H1 (cell line): ENCODE data around the gene GRK5. TPM values are rescaled to one million over a fixed set of nuclear protein-coding genes. Genes with fewer than 3 reads are reported as not detected.

Experiments
- ASH2L ChIP-seq: fragments of 200-600, 300-600 bp; sonication (generic); IDR thresholded peaks from one replicate; pipeline ENCODE4 v1.7.1; 2017; ENCODE audit warnings: low read length
- CHD1 ChIP-seq: IDR thresholded peaks from 2 replicates; pipeline ENCODE4 v1.6.1; 2012; ENCODE audit warnings: low read depth, low read length, improper control_type of control experiment
- CREB1 ChIP-seq: IDR thresholded peaks from 2 replicates; pipeline ENCODE4 v1.6.1; 2012; ENCODE audit warnings: inconsistent platforms
- KDM4A ChIP-seq: IDR thresholded peaks from one replicate; pipeline ENCODE4 v1.7.1; 2012; ENCODE audit warnings: low read depth, mild to moderate bottlenecking, moderate library complexity, low read length, inconsistent platforms; ENCODE audit not compliant: severe bottlenecking
- KDM5A ChIP-seq: fragments of 200-600 bp; IDR thresholded peaks from 2 replicates; pipeline ENCODE4 v1.7.1; 2012; ENCODE audit warnings: mild to moderate bottlenecking, low read length, inconsistent platforms, mixed read lengths
- PHF8 ChIP-seq: fragments of 200-600 bp; sonication (generic); conservative IDR thresholded peaks from 2 replicates; pipeline ENCODE4 v1.7.1; 2012; ENCODE audit warnings: low read depth, mild to moderate bottlenecking, inconsistent platforms, low read length, moderate library complexity
- POLR2A ChIP-seq, 2 experiments: IDR thresholded peaks; 1 replicate in 1 of 2; 2 replicates in 1 of 2; pipeline ENCODE4 v1.6.1; 2011; ENCODE audit warnings: low read depth in 2 of 2, low read length in 2 of 2, mild to moderate bottlenecking in 2 of 2; ENCODE audit errors: control extremely low read depth in 1 of 2
- POLR2AphosphoS5 ChIP-seq: IDR thresholded peaks from 2 replicates; pipeline ENCODE4 v1.6.1; 2011; ENCODE audit warnings: low read depth, low read length
- SAP30 ChIP-seq: fragments of 300-600 bp; sonication (generic); IDR thresholded peaks from 2 replicates; pipeline ENCODE4 v1.7.1; 2012; ENCODE audit warnings: low read length, moderate library complexity, mild to moderate bottlenecking, inconsistent platforms; ENCODE audit not compliant: insufficient read depth, insufficient replicate concordance
- SIN3A ChIP-seq, 2 experiments: IDR thresholded peaks in 1 of 2; conservative IDR thresholded peaks in 1 of 2; 2 replicates each; pipeline ENCODE4 v1.6.1; 2011 to 2012; ENCODE audit warnings: low read length in 2 of 2, improper control_type of control experiment in 1 of 2, low read depth in 1 of 2, mild to moderate bottlenecking in 1 of 2
- SP4 ChIP-seq: IDR thresholded peaks from 2 replicates; pipeline ENCODE4 v1.6.1; 2012; ENCODE audit warnings: low read length, inconsistent platforms
- TBP ChIP-seq: IDR thresholded peaks from 2 replicates; pipeline ENCODE4 v1.6.1; 2011; ENCODE audit warnings: low read depth, low read length, improper control_type of control experiment
- YY1 ChIP-seq: IDR thresholded peaks from 2 replicates; pipeline ENCODE4 v1.6.1; 2011; ENCODE audit warnings: low read depth, mild to moderate bottlenecking, low read length
- polyA plus RNA-seq, 7 experiments: library from polyadenylated mRNA; depleted of rRNA in 3 of 7; stranded (reverse) in 5 of 7; unstranded in 2 of 7; fragments of >200 nt in 5 of 7; fragments of 200-250 nt in 2 of 7; gene quantifications; 1 replicate in 5 of 7; 2 replicates in 1 of 7; 4 replicates in 1 of 7; pipeline versions ENCODE4 v1.2.1 to v1.2.3, GENCODE V29; 2011 to 2013; ENCODE audit warnings: missing spikeins in 2 of 7, mixed read lengths in 2 of 7
- total RNA-seq: library from RNA; stranded (reverse); fragmentation: NEBNext Ultra II Directional; extraction: Animal tissue kit (Norgen Biotek cat#: 25700); gene quantifications from 2 replicates; pipeline ENCODE4 v1.2.1, GENCODE V29; 2021
- TF ChIP-seq, protein P1 (sequence below): IDR thresholded peaks from 2 replicates; pipeline ENCODE4 v1.6.1; 2012; ENCODE audit warnings: low read length, inconsistent platforms
- TF ChIP-seq, protein P2 (sequence below): IDR thresholded peaks from 2 replicates; pipeline ENCODE4 v1.6.1; 2012; ENCODE audit warnings: inconsistent platforms
- TF ChIP-seq, protein P3 (sequence below): IDR thresholded peaks from 2 replicates; pipeline ENCODE4 v1.6.1; 2012; ENCODE audit warnings: inconsistent platforms

The GRK5 gene
- total and polyA plus RNA-seq, 2 of the 8 experiments (the other 6 are each of a cell fraction or from before 2014, with no cell fraction given): 0.54 to 2.5 TPM

DNA sequence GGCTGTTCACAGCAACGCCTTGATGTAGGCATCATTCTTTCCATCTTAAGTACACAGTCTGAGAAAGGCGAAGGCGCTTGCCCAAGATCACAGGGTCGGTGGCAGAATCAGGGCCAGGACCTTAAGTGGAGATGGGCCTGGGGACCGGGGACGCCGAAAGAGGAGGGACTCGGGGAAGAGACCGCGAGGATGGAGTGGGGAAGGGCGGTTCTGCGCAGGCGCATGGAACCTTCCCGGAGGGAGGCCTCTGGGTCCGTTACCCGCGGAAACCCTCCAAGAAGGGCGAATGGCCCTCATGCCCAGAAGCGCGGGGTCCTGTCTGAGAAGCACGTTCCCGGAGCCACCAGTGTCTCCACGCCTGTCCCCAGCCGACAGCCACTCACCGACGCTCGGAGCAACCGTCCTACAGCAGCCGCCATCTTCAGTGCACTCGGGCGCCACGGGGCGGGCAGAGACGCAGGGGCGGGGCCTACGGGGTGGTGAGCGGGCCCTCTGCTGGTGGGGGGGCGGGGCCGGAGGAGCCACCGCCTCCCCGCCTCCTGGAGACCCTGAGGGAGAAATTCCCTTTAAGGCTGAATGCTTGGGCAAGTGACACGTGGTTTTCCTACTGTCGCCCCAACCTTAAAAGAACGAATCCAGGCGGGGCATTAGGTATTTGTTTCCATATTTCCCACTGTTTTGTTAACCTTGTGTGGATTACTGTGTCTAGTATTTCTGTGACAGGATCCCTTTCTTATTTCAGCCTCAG is 28.8 kb upstream of the GRK5 start, which contains the start of gene PRDX3 (continued):
- TF ChIP-seq SIN3A (conservative IDR thresholded peaks at IDR 0.05 in 1 of 2, IDR thresholded peaks at IDR 0.05 in 1 of 2; ENCODE audit: low read depth in 1 of 2, low read length in 2 of 2) (0 out of 4 replicates have a peak, but pooled peaks of 1 of the 2 experiments have one; percentile 38), SAP30 (no peak), SP4 (no peak), PHF8 (peak; percentile 99), ASH2L (peak; percentile 98), CREB1 (peak; percentile 37; the same call in 1 of the 2 replicates), CHD1 (no peak), POLR2A (IDR thresholded peaks at IDR 0.05; ENCODE audit: control extremely low read depth in 1 of 2, low read depth in 2 of 2, low read length in 2 of 2) (peak; percentile 92 to 95), KDM4A (peak; percentile 80), POLR2AphosphoS5 (peak; percentile 95), YY1 (peak; percentile 95), KDM5A (0 out of 2 replicates have a peak, but pooled peaks have one; percentile 55), TBP (peak; percentile 79; the same call in 1 of the 2 replicates)
- TF ChIP-seq, protein P1, sequence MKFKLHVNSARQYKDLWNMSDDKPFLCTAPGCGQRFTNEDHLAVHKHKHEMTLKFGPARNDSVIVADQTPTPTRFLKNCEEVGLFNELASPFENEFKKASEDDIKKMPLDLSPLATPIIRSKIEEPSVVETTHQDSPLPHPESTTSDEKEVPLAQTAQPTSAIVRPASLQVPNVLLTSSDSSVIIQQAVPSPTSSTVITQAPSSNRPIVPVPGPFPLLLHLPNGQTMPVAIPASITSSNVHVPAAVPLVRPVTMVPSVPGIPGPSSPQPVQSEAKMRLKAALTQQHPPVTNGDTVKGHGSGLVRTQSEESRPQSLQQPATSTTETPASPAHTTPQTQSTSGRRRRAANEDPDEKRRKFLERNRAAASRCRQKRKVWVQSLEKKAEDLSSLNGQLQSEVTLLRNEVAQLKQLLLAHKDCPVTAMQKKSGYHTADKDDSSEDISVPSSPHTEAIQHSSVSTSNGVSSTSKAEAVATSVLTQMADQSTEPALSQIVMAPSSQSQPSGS: no peak
- TF ChIP-seq, protein P2, sequence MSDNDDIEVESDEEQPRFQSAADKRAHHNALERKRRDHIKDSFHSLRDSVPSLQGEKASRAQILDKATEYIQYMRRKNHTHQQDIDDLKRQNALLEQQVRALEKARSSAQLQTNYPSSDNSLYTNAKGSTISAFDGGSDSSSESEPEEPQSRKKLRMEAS: peak; percentile 65; the same call in 1 of the 2 replicates
- TF ChIP-seq, protein P3, sequence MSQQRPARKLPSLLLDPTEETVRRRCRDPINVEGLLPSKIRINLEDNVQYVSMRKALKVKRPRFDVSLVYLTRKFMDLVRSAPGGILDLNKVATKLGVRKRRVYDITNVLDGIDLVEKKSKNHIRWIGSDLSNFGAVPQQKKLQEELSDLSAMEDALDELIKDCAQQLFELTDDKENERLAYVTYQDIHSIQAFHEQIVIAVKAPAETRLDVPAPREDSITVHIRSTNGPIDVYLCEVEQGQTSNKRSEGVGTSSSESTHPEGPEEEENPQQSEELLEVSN: peak; percentile 2; the same call in 1 of the 2 replicates
